Fibroblast of villous mesenchyme (primary cell): ENCODE data around the gene PSMC3IP. TPM values are rescaled to one million over a fixed set of nuclear protein-coding genes. Genes with fewer than 3 reads are reported as not detected.

Experiments
- DNase-seq: peaks from one replicate; pipeline ENCODE4 v3.0.0-alpha.2; 2010; ENCODE audit warnings: low read depth
- H3K4me3 ChIP-seq: 2 replicates; pipeline ENCODE4 v1.5.1; 2011; ENCODE audit warnings: low read depth, mild to moderate bottlenecking, low read length
- total RNA-seq: library from RNA; depleted of rRNA; stranded (reverse); fragments of >200 nt; gene quantifications from 2 replicates; pipeline ENCODE4 v1.2.3, GENCODE V29; 2012
- TF ChIP-seq, protein P1 (sequence below): IDR thresholded peaks from 2 replicates; pipeline ENCODE4 v1.5.1; 2012; ENCODE audit warnings: low read depth, mild to moderate bottlenecking, low read length; ENCODE audit not compliant: insufficient read depth

PSMC3IP gene
- total RNA-seq, 1 donor = 3.9 TPM

DNA sequence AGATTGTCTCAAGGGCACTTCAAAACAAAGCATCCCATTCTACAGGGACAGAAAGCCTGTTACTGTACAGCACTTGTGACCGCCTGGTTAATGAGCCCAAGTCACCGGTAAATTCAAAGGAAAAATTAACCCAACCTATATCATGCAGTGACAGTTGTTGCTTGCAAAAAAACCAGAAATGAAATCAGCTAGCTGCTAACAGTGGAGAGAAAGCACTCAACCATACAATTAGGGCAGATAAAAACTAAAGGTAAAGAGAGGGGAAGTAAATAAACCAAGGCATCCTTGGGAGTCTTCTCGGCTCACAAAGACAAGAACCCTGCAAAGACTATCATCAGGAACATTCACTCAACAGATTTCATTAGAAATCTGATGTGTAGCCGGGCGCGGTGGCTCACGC is 25.8 kb upstream of the PSMC3IP start:
- TF ChIP-seq, protein P1, sequence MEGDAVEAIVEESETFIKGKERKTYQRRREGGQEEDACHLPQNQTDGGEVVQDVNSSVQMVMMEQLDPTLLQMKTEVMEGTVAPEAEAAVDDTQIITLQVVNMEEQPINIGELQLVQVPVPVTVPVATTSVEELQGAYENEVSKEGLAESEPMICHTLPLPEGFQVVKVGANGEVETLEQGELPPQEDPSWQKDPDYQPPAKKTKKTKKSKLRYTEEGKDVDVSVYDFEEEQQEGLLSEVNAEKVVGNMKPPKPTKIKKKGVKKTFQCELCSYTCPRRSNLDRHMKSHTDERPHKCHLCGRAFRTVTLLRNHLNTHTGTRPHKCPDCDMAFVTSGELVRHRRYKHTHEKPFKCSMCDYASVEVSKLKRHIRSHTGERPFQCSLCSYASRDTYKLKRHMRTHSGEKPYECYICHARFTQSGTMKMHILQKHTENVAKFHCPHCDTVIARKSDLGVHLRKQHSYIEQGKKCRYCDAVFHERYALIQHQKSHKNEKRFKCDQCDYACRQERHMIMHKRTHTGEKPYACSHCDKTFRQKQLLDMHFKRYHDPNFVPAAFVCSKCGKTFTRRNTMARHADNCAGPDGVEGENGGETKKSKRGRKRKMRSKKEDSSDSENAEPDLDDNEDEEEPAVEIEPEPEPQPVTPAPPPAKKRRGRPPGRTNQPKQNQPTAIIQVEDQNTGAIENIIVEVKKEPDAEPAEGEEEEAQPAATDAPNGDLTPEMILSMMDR = no peak
- no peak overlapping the region for H3K4me3 ChIP-seq
- DNase-seq = no peak

DNA sequence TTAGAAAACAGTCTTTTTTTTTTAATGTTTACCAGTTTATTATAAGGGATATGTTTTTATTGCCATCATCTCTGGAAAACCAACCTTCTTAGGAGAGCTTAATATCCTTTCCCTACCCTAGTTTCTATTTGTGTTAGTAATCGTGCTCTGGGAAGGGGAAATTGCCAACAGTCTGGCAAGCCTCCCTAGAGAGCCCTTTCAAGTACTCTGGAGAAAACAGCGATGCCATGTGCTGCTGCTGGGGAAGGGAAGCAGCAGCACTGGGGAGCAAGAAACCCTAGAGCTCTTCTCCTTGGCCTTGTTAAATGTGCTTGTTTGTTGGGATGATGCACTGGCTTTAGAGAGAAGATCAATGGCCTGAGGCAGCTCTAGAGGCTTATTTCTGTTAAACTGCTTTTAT is 21.4 kb upstream of the PSMC3IP start:
- no peak overlapping the region for H3K4me3 ChIP-seq
- TF ChIP-seq, protein P1 = no peak
- no peak for DNase-seq

- DNase-seq = no peak
- H3K4me3 ChIP-seq = no peak overlapping the region
- TF ChIP-seq, protein P1 = no peak
Measured at GRCh38 chr17:42596386-42596785, 18.9 kb upstream of the PSMC3IP start.

- TF ChIP-seq, protein P1 = no peak
- no peak for DNase-seq
- no peak overlapping the region for H3K4me3 ChIP-seq
Measured at GRCh38 chr17:42591411-42591810, 13.9 kb upstream of the PSMC3IP start.

DNA sequence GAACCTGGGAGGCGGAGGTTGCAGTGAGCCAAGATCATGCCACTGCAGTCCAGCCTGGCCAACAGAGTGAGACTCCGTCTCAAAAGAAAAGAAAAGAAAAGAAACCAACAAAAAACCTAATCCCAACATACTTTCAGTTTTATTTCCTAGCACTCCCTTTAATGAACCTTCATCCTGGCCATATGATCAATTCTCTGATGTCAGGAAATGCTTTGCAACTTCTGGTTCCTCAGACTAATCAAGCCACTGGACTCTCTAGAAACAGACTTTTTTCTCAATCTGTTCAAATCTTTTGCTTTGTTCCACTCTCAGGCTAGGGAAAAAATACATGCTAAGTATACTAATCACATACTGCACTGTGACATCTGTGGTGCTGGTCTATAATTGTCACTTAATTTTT is 13.4 kb upstream of the PSMC3IP start:
- no peak overlapping the region for H3K4me3 ChIP-seq
- no peak for DNase-seq
- TF ChIP-seq, protein P1 = no peak

- TF ChIP-seq, protein P1 = no peak
- no peak overlapping the region for H3K4me3 ChIP-seq
- no peak for DNase-seq
Measured at GRCh38 chr17:42586514-42587230, 9.1 kb upstream of the PSMC3IP start.

- no peak overlapping the region for H3K4me3 ChIP-seq
- DNase-seq = no peak
- TF ChIP-seq, protein P1 = no peak
Measured at GRCh38 chr17:42585353-42585752, 7.8 kb upstream of the PSMC3IP start.
